ENCODE measurements around the gene ATL2.

- TF ChIP-seq CTCF (IDR thresholded peaks at IDR 0.05), result no peak
- peak; percentile 80 for TF ChIP-seq POLR2AphosphoS5 (IDR thresholded peaks at IDR 0.05)
- no peak for TF ChIP-seq POLR2A (IDR thresholded peaks at IDR 0.05)
Observed at GRCh38 chr2:38415728-38416291, 38.7 kb upstream of the ATL2 start.

Data from prostate gland (tissue), 2 donors.